ENCODE data around the gene MX1. TPM values are rescaled to one million over a fixed set of nuclear protein-coding genes. Genes with fewer than 3 reads are reported as not detected.

Gene MX1
- total and polyA plus RNA-seq, 4 donors: 15.1 to 21.3 (median 18.0) TPM

DNA sequence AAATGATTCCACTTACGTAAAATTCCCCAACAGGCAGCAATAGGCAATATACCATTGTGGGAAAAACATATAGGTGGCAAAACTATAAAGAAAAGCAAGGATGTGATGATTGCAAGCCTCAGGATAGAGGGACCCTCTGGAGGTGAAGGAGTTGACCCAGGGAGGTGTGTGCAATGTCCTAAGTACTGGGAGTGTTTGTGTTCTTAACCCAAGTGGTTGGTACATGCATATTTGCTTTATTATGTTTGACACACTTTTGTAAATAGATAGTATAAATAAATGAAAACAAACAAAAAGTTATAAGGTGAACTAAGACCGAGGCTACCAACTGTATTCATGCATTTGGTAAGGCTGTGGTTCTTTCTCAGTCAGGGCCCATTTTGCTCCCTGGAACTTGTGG lies 7.5 kb downstream of the MX1 start:
- Histone ChIP-seq H3K36me3 (ENCODE audit: control insufficient read depth in 4 of 4, insufficient read depth in 3 of 4, low read depth in 1 of 4, low read length in 3 of 4) (peaks cover 17 to 67% (median 54%) of the 10 kb centered on the region in 4 donors), H3K27ac (ENCODE audit: low read depth in 1 of 2, low read length in 2 of 2) (no peak overlapping the region), H3K27me3 (ENCODE audit: control insufficient read depth in 4 of 4, insufficient read depth in 4 of 4, low read length in 3 of 4) (no peaks in the 10 kb centered on the region), H3K4me3 (ENCODE audit: low read depth in 1 of 3, low read length in 3 of 3) (no peak overlapping the region), H3K9ac (ENCODE audit: low read depth in 1 of 2, low read length in 2 of 2) (no peak overlapping the region), H3K9me3 (ENCODE audit: control insufficient read depth in 4 of 4, low read length in 3 of 4) (peaks cover 0 to 5% (median 0%) of the 10 kb centered on the region in 4 donors), H3K4me1 (ENCODE audit: control insufficient read depth in 4 of 4, insufficient read depth in 4 of 4, low read length in 3 of 4) (peaks cover 0 to 3% (median 0%) of the 10 kb centered on the region in 4 donors)
- 75% methylated on average over 2 of the region's 2 CpGs for WGBS
- no peak for TF ChIP-seq TAF1 (conservative IDR thresholded peaks at IDR 0.05)
- TF ChIP-seq RAD21 (IDR thresholded peaks at IDR 0.05): no peak
- TF ChIP-seq, protein P1, sequence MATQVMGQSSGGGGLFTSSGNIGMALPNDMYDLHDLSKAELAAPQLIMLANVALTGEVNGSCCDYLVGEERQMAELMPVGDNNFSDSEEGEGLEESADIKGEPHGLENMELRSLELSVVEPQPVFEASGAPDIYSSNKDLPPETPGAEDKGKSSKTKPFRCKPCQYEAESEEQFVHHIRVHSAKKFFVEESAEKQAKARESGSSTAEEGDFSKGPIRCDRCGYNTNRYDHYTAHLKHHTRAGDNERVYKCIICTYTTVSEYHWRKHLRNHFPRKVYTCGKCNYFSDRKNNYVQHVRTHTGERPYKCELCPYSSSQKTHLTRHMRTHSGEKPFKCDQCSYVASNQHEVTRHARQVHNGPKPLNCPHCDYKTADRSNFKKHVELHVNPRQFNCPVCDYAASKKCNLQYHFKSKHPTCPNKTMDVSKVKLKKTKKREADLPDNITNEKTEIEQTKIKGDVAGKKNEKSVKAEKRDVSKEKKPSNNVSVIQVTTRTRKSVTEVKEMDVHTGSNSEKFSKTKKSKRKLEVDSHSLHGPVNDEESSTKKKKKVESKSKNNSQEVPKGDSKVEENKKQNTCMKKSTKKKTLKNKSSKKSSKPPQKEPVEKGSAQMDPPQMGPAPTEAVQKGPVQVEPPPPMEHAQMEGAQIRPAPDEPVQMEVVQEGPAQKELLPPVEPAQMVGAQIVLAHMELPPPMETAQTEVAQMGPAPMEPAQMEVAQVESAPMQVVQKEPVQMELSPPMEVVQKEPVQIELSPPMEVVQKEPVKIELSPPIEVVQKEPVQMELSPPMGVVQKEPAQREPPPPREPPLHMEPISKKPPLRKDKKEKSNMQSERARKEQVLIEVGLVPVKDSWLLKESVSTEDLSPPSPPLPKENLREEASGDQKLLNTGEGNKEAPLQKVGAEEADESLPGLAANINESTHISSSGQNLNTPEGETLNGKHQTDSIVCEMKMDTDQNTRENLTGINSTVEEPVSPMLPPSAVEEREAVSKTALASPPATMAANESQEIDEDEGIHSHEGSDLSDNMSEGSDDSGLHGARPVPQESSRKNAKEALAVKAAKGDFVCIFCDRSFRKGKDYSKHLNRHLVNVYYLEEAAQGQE (IDR thresholded peaks at IDR 0.05): no peak
- TF ChIP-seq YY1 (IDR thresholded peaks at IDR 0.05): no peak
- no peak for TF ChIP-seq JUND (IDR thresholded peaks at IDR 0.05)
- TF ChIP-seq GABPA (IDR thresholded peaks at IDR 0.05 in 1 of 2, conservative IDR thresholded peaks at IDR 0.05 in 1 of 2): no peak
- DNase-seq (ENCODE audit: low spot score): no peak

DNA sequence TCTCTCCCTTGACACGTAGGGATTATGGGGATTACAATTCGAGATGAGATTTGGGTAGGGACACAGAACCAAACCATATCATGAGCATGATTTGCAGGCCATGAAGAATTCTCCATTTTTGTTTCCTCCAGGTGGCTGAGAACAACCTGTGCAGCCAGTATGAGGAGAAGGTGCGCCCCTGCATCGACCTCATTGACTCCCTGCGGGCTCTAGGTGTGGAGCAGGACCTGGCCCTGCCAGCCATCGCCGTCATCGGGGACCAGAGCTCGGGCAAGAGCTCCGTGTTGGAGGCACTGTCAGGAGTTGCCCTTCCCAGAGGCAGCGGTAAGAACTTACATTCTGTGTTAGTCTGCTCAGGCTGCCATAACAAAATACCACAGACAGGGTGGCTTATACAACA lies 9.7 kb downstream of the MX1 start:
- Histone ChIP-seq H3K36me3 (ENCODE audit: control insufficient read depth in 4 of 4, insufficient read depth in 3 of 4, low read depth in 1 of 4, low read length in 3 of 4) (peaks cover 21 to 75% (median 60%) of the 10 kb centered on the region in 4 donors), H3K4me1 (ENCODE audit: control insufficient read depth in 4 of 4, insufficient read depth in 4 of 4, low read length in 3 of 4) (peaks cover 0 to 3% (median 0%) of the 10 kb centered on the region in 4 donors), H3K27ac (ENCODE audit: low read depth in 1 of 2, low read length in 2 of 2) (no peak overlapping the region), H3K9ac (ENCODE audit: low read depth in 1 of 2, low read length in 2 of 2) (no peak overlapping the region), H3K9me3 (ENCODE audit: control insufficient read depth in 4 of 4, low read length in 3 of 4) (peaks cover 0 to 5% (median 0%) of the 10 kb centered on the region in 4 donors), H3K27me3 (ENCODE audit: control insufficient read depth in 4 of 4, insufficient read depth in 4 of 4, low read length in 3 of 4) (no peaks in the 10 kb centered on the region), H3K4me3 (ENCODE audit: low read depth in 1 of 3, low read length in 3 of 3) (no peak overlapping the region)
- DNase-seq (ENCODE audit: low spot score): peak; percentile 13
- TF ChIP-seq, protein P2, sequence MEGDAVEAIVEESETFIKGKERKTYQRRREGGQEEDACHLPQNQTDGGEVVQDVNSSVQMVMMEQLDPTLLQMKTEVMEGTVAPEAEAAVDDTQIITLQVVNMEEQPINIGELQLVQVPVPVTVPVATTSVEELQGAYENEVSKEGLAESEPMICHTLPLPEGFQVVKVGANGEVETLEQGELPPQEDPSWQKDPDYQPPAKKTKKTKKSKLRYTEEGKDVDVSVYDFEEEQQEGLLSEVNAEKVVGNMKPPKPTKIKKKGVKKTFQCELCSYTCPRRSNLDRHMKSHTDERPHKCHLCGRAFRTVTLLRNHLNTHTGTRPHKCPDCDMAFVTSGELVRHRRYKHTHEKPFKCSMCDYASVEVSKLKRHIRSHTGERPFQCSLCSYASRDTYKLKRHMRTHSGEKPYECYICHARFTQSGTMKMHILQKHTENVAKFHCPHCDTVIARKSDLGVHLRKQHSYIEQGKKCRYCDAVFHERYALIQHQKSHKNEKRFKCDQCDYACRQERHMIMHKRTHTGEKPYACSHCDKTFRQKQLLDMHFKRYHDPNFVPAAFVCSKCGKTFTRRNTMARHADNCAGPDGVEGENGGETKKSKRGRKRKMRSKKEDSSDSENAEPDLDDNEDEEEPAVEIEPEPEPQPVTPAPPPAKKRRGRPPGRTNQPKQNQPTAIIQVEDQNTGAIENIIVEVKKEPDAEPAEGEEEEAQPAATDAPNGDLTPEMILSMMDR (IDR thresholded peaks at IDR 0.05; ENCODE audit: low read depth, low read length, missing input control): no peak
- TF ChIP-seq SP1 (IDR thresholded peaks at IDR 0.05) (no peak), TAF1 (conservative IDR thresholded peaks at IDR 0.05) (no peak), NR2F2 (IDR thresholded peaks at IDR 0.05) (no peak)
- TF ChIP-seq, protein P1 (IDR thresholded peaks at IDR 0.05): no peak
- 97% methylated on average over 11 of the region's 11 CpGs for WGBS
